H7 (cell line): ENCODE data around the gene SYT5. TPM values are rescaled to one million over a fixed set of nuclear protein-coding genes. Genes with fewer than 3 reads are reported as not detected.
"Not testable (repeated sequence)": the region's sequence is repeated elsewhere in the genome, so short reads cannot be mapped to it uniquely, and the experiment has no call there.

Experiments used
- DNase-seq: peaks from one replicate; pipeline ENCODE4 v3.0.0; 2012
- H3K27me3 ChIP-seq: 2 replicates; pipeline ENCODE4 v1.6.0; 2011; ENCODE audit warnings: mild to moderate bottlenecking, low read length; ENCODE audit not compliant: control insufficient read depth, insufficient read depth
- H3K36me3 ChIP-seq: replicated peaks from 2 replicates; pipeline ENCODE4 v1.5.1; 2011; ENCODE audit warnings: low read length; ENCODE audit not compliant: control insufficient read depth, insufficient read depth
- H3K4me3 ChIP-seq: 2 replicates; pipeline ENCODE4 v1.5.1; 2011; ENCODE audit warnings: low read depth, mild to moderate bottlenecking, control low read depth, low read length, moderate library complexity; ENCODE audit not compliant: insufficient read depth
- total RNA-seq: library from RNA; depleted of rRNA; stranded (reverse); fragments of >200 nt; shearing (Covaris generic); gene quantifications from 2 replicates; pipeline ENCODE4 v1.2.3, GENCODE V29; 2014

The SYT5 gene
- total RNA-seq, 1 experiment from 2014 or later = 0.31 TPM

- H3K27me3 ChIP-seq = no peaks in the 10 kb centered on the region; the same call in 1 of the 2 replicates
- H3K36me3 ChIP-seq = no peaks in the 10 kb centered on the region
- no peak overlapping the region for H3K4me3 ChIP-seq
- no peak for DNase-seq
Observed at GRCh38 chr19:55189403-55189835, 9.3 kb upstream of the SYT5 start.

- no peak overlapping the region for H3K4me3 ChIP-seq
- H3K36me3 ChIP-seq = no peaks in the 10 kb centered on the region
- no peak for DNase-seq
- no peaks in the 10 kb centered on the region; the same call in 1 of the 2 replicates for H3K27me3 ChIP-seq
Observed at GRCh38 chr19:55188625-55189024, 8.5 kb upstream of the SYT5 start.

- Histone ChIP-seq H3K4me3 (no peak overlapping the region), H3K36me3 (no peaks in the 10 kb centered on the region), H3K27me3 (peaks cover 12% of the 10 kb centered on the region)
- DNase-seq = no peak
Observed at GRCh38 chr19:55186080-55186479, 6.0 kb upstream of the SYT5 start.

GRCh38 chr19:55181740-55182139, 1.7 kb upstream of the SYT5 start:
- peaks cover 39% of the 10 kb centered on the region for H3K27me3 ChIP-seq
- no peak for DNase-seq
- H3K4me3 ChIP-seq = no peak overlapping the region
- no peaks in the 10 kb centered on the region for H3K36me3 ChIP-seq

GRCh38 chr19:55178781-55179599, 1.1 kb downstream of the SYT5 start:
- Histone ChIP-seq H3K4me3 (peak overlapping the region; percentile 44), H3K27me3 (peaks cover 59% of the 10 kb centered on the region), H3K36me3 (no peaks in the 10 kb centered on the region)
- peak; percentile 97 for DNase-seq

- H3K4me3 ChIP-seq = no peak overlapping the region
- peaks cover 72% of the 10 kb centered on the region for H3K27me3 ChIP-seq
- DNase-seq = no peak
- H3K36me3 ChIP-seq = no peaks in the 10 kb centered on the region
Observed at GRCh38 chr19:55176076-55176475, 4.0 kb downstream of the SYT5 start.

GRCh38 chr19:55175117-55175867, 4.8 kb downstream of the SYT5 start:
- peak; percentile 86 for DNase-seq
- H3K27me3 ChIP-seq = peaks cover 71% of the 10 kb centered on the region
- H3K4me3 ChIP-seq = peak overlapping the region; percentile 19; the same call in 1 of the 2 replicates
- H3K36me3 ChIP-seq = no peaks in the 10 kb centered on the region

- Histone ChIP-seq H3K4me3 (peak overlapping the region; percentile 6; the same call in 1 of the 2 replicates), H3K36me3 (no peaks in the 10 kb centered on the region), H3K27me3 (peaks cover 70% of the 10 kb centered on the region)
- DNase-seq = no peak
Observed at GRCh38 chr19:55174425-55175116, 5.5 kb downstream of the SYT5 start.

GRCh38 chr19:55173714-55174409, 6.2 kb downstream of the SYT5 start:
- Histone ChIP-seq H3K27me3 (peaks cover 68% of the 10 kb centered on the region), H3K4me3 (peak overlapping the region; percentile 63), H3K36me3 (no peaks in the 10 kb centered on the region)
- DNase-seq = peak; percentile 95

GRCh38 chr19:55173186-55173713, 6.8 kb downstream of the SYT5 start:
- DNase-seq = no peak
- H3K4me3 ChIP-seq = peak overlapping the region; percentile 63
- peaks cover 68% of the 10 kb centered on the region for H3K27me3 ChIP-seq
- no peaks in the 10 kb centered on the region for H3K36me3 ChIP-seq

GRCh38 chr19:55172741-55173140, 7.3 kb downstream of the SYT5 start:
- Histone ChIP-seq H3K4me3 (peak overlapping the region; percentile 63; the same call in 1 of the 2 replicates), H3K27me3 (peaks cover 66% of the 10 kb centered on the region), H3K36me3 (no peaks in the 10 kb centered on the region)
- peak; percentile 66 for DNase-seq

- peak; percentile 28 for DNase-seq
- peaks cover 67% of the 10 kb centered on the region for H3K27me3 ChIP-seq
- H3K4me3 ChIP-seq, H3K36me3 ChIP-seq: not testable (repeated sequence)
Observed at GRCh38 chr19:55172318-55172717, 7.8 kb downstream of the SYT5 start.

- Histone ChIP-seq H3K4me3 (no peak overlapping the region), H3K27me3 (peaks cover 61% of the 10 kb centered on the region)
Observed at GRCh38 chr19:55171440-55171839, 8.6 kb downstream of the SYT5 start.

GRCh38 chr19:55169136-55169535, 11.0 kb downstream of the SYT5 start:
- DNase-seq = no peak
- H3K36me3 ChIP-seq = no peaks in the 10 kb centered on the region
- H3K27me3 ChIP-seq = peaks cover 52% of the 10 kb centered on the region
- H3K4me3 ChIP-seq = no peak overlapping the region

More at GRCh38 chr19:55171440-55171839, 8.6 kb downstream of the SYT5 start:
- H3K36me3 ChIP-seq = no peaks in the 10 kb centered on the region
- no peak for DNase-seq
